ENCODE measurements around the gene ARHGAP23. TPM values are rescaled to one million over a fixed set of nuclear protein-coding genes. Genes with fewer than 3 reads are reported as not detected.
"Not testable (repeated sequence)": the region's sequence is repeated elsewhere in the genome, so short reads cannot be mapped to it uniquely, and the experiment has no call there.

ARHGAP23 gene
- total and polyA plus RNA-seq, 2 donors (not counting 1 experiment from before 2014, with no cell fraction given): 28.1 to 41.1 TPM

GRCh38 chr17:38482039-38482699, 53.9 kb downstream of the ARHGAP23 start:
- not testable (repeated sequence) for H3K79me2 ChIP-seq (ENCODE audit: control insufficient read depth, insufficient read depth, low read length); DNase-seq (ENCODE audit: low read depth in 2 of 2); H3K4me2 ChIP-seq (ENCODE audit: extremely low read depth, insufficient read depth, low read length); H3K27ac ChIP-seq (ENCODE audit: insufficient read depth, low read length); H3K27me3 ChIP-seq (ENCODE audit: control insufficient read depth, insufficient read depth, low read length); H3K9me3 ChIP-seq (ENCODE audit: control insufficient read depth, insufficient read depth, low read depth, low read length); H4K20me1 ChIP-seq (ENCODE audit: control insufficient read depth, extremely low read depth, insufficient read depth, low read length); H3K4me1 ChIP-seq (ENCODE audit: control insufficient read depth, extremely low read depth, insufficient read depth, low read length); H3K9ac ChIP-seq (ENCODE audit: insufficient read depth, low read length); H3K4me3 ChIP-seq (replicated peaks in 1 of 4; ENCODE audit: control extremely low read depth in 1 of 4, insufficient read depth in 1 of 4, low read depth in 3 of 4, low read length in 4 of 4); H2AFZ ChIP-seq (ENCODE audit: low read length)
- peaks cover 10% of the 10 kb centered on the region for H3K36me3 ChIP-seq (ENCODE audit: control insufficient read depth, insufficient read depth, low read length)

DNA sequence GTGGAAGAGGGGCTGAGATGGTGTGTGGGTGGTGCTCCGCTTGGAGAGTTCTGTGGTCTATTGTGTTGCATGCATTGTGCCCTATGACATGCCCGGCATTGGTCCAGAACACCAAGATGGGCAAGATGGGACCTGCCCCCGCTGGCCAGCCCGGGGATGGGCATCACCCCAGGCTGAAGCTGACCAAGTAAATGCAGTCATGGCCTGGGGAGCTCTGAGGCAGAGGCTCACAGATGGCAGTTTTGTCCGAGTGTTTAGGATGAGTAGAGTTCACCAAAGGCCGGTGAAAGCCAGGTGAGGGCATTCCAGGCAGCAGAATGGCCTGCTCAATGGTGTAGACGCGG, 54.4 kb downstream of the ARHGAP23 start:
- not testable (repeated sequence) for H3K4me3 ChIP-seq (replicated peaks in 1 of 4; ENCODE audit: control extremely low read depth in 1 of 4, insufficient read depth in 1 of 4, low read depth in 3 of 4, low read length in 4 of 4); H3K27ac ChIP-seq (ENCODE audit: insufficient read depth, low read length); H3K79me2 ChIP-seq (ENCODE audit: control insufficient read depth, insufficient read depth, low read length); H3K4me2 ChIP-seq (ENCODE audit: extremely low read depth, insufficient read depth, low read length); H4K20me1 ChIP-seq (ENCODE audit: control insufficient read depth, extremely low read depth, insufficient read depth, low read length); H3K9ac ChIP-seq (ENCODE audit: insufficient read depth, low read length); H3K9me3 ChIP-seq (ENCODE audit: control insufficient read depth, insufficient read depth, low read depth, low read length); H2AFZ ChIP-seq (ENCODE audit: low read length); H3K27me3 ChIP-seq (ENCODE audit: control insufficient read depth, insufficient read depth, low read length); H3K4me1 ChIP-seq (ENCODE audit: control insufficient read depth, extremely low read depth, insufficient read depth, low read length); DNase-seq (ENCODE audit: low read depth in 2 of 2)
- peaks cover 10% of the 10 kb centered on the region for H3K36me3 ChIP-seq (ENCODE audit: control insufficient read depth, insufficient read depth, low read length)

DNA sequence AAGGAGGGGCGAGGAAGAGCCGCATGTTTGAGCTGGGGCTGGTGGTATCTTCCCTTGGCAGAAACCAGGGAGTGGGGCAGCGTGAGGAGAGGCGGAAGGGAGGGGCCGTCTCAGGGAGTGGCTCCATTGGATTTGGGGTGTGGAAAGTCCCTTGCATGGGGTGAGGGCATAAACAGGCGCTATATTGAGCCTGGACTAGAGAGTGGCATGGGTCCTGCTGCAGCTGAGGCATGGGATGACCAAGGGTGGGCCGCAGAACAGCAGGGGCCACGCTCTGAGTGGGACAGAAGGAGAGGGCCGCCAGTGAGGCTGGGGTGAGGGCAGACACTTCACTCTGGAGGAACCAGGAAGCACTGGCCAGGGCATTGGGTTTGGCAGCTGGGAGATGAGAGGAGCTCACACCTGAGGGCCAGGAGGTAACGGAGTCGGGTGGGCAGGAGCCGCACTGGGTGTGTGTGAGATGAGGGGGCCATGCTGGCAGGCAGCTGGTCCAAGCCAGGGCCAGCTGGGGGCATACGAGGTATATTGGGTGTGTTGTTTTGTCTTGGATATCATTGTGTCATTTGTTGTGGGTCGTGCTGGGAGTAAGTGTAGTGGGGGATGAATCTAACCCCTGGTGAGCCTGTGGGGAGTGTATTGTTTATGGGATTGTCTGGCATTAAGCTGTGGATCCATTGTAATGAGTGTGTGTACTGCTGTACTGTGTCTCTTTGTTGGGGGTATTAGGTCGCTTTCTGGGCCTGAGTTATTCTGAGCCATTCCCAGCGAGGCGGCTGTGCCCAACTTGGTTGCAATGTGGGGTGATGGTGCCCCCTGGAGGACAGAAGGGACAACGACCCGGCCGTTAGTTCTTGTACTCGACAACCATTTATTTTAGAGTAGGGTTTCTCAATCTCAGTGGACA, 56.2 kb downstream of the ARHGAP23 start:
- H3K36me3 ChIP-seq (ENCODE audit: control insufficient read depth, insufficient read depth, low read length); H3K27me3 ChIP-seq (ENCODE audit: control insufficient read depth, insufficient read depth, low read length); H3K9ac ChIP-seq (ENCODE audit: insufficient read depth, low read length); H3K4me1 ChIP-seq (ENCODE audit: control insufficient read depth, extremely low read depth, insufficient read depth, low read length); H3K4me2 ChIP-seq (ENCODE audit: extremely low read depth, insufficient read depth, low read length); H4K20me1 ChIP-seq (ENCODE audit: control insufficient read depth, extremely low read depth, insufficient read depth, low read length); H3K9me3 ChIP-seq (ENCODE audit: control insufficient read depth, insufficient read depth, low read depth, low read length); H3K4me3 ChIP-seq (replicated peaks in 1 of 4; ENCODE audit: control extremely low read depth in 1 of 4, insufficient read depth in 1 of 4, low read depth in 3 of 4, low read length in 4 of 4); H3K79me2 ChIP-seq (ENCODE audit: control insufficient read depth, insufficient read depth, low read length); H2AFZ ChIP-seq (ENCODE audit: low read length): not testable (repeated sequence)
- DNase-seq (ENCODE audit: low read depth in 2 of 2): peak; percentile 51 to 64
- TF ChIP-seq, protein P1, sequence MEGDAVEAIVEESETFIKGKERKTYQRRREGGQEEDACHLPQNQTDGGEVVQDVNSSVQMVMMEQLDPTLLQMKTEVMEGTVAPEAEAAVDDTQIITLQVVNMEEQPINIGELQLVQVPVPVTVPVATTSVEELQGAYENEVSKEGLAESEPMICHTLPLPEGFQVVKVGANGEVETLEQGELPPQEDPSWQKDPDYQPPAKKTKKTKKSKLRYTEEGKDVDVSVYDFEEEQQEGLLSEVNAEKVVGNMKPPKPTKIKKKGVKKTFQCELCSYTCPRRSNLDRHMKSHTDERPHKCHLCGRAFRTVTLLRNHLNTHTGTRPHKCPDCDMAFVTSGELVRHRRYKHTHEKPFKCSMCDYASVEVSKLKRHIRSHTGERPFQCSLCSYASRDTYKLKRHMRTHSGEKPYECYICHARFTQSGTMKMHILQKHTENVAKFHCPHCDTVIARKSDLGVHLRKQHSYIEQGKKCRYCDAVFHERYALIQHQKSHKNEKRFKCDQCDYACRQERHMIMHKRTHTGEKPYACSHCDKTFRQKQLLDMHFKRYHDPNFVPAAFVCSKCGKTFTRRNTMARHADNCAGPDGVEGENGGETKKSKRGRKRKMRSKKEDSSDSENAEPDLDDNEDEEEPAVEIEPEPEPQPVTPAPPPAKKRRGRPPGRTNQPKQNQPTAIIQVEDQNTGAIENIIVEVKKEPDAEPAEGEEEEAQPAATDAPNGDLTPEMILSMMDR (conservative IDR thresholded peaks at IDR 0.05 in 1 of 2, IDR thresholded peaks at IDR 0.05 in 1 of 2; ENCODE audit: low read depth in 1 of 2, low read length in 2 of 2): peak; percentile 63 to 72
- H3K27ac ChIP-seq (ENCODE audit: insufficient read depth, low read length): peak overlapping the region; percentile 44

DNA sequence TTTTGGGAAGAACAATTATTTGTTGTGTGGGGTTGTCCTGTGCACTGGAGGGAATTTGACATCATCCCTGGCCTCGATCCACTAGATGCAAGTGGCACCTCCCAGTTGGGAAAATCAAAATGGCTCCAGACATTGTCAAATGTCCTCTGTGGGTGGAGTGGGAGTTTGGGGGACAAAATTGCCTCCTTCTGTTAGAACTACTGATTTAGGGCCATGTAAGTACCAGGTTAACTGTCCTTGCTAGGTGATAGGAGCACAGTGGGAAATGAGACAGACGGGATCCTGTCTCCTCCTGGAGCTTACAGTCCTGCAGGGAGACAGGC, 56.8 kb downstream of the ARHGAP23 start:
- TF ChIP-seq, protein P1 (conservative IDR thresholded peaks at IDR 0.05 in 1 of 2, IDR thresholded peaks at IDR 0.05 in 1 of 2; ENCODE audit: low read depth in 1 of 2, low read length in 2 of 2): no peak
- no peak for TF ChIP-seq EZH2 (IDR thresholded peaks at IDR 0.05; ENCODE audit: low read length, missing control alignments)
- H3K9ac ChIP-seq (ENCODE audit: insufficient read depth, low read length): no peak overlapping the region
- H3K79me2 ChIP-seq (ENCODE audit: control insufficient read depth, insufficient read depth, low read length): peaks cover 8% of the 10 kb centered on the region
- H2AFZ ChIP-seq (ENCODE audit: low read length): no peak overlapping the region
- peak overlapping the region; percentile 44 for H3K27ac ChIP-seq (ENCODE audit: insufficient read depth, low read length)
- H3K36me3 ChIP-seq (ENCODE audit: control insufficient read depth, insufficient read depth, low read length): peaks cover 10% of the 10 kb centered on the region
- DNase-seq (ENCODE audit: low read depth in 2 of 2): no peak
- H3K4me2 ChIP-seq (ENCODE audit: extremely low read depth, insufficient read depth, low read length): no peak overlapping the region
- no peak overlapping the region for H3K4me3 ChIP-seq (replicated peaks in 1 of 4; ENCODE audit: control extremely low read depth in 1 of 4, insufficient read depth in 1 of 4, low read depth in 3 of 4, low read length in 4 of 4)
- no peaks in the 10 kb centered on the region for H3K9me3 ChIP-seq (ENCODE audit: control insufficient read depth, insufficient read depth, low read depth, low read length)
- no peaks in the 10 kb centered on the region for H3K4me1 ChIP-seq (ENCODE audit: control insufficient read depth, extremely low read depth, insufficient read depth, low read length)
- no peaks in the 10 kb centered on the region for H3K27me3 ChIP-seq (ENCODE audit: control insufficient read depth, insufficient read depth, low read length)
- H4K20me1 ChIP-seq (ENCODE audit: control insufficient read depth, extremely low read depth, insufficient read depth, low read length): no peaks in the 10 kb centered on the region

DNA sequence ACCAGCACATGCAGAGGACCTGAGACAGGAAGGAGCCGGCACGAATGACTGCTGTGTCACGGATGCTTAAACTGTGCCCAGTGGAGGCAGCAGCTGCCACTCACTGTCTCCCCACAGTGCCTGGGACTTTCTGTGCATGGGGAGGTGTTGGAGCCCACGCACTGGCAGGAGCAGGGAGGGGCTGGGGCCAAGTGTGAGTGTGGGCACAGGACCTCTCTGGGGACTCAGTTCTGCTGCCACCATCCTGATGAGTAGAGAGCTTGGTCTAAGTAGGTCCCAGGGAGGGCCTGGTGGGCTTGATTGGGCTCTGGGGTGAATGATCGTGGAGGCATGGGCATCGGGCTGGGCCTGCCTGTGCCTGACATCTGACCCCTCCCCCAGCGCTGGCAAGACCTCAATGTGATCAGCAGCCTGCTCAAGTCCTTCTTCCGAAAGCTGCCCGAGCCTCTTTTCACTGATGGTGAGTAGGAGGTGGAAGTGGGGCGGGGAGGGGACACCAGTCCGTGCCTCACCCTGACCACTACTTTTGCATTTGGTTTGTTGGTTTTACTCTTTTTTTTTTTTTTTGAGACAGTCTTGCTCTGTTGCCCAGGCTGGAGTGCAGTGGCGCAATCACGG, 57.5 kb downstream of the ARHGAP23 start:
- not testable (repeated sequence) for H2AFZ ChIP-seq (ENCODE audit: low read length); H3K9ac ChIP-seq (ENCODE audit: insufficient read depth, low read length); H3K27ac ChIP-seq (ENCODE audit: insufficient read depth, low read length); H3K79me2 ChIP-seq (ENCODE audit: control insufficient read depth, insufficient read depth, low read length); H3K27me3 ChIP-seq (ENCODE audit: control insufficient read depth, insufficient read depth, low read length); H3K9me3 ChIP-seq (ENCODE audit: control insufficient read depth, insufficient read depth, low read depth, low read length); H3K4me2 ChIP-seq (ENCODE audit: extremely low read depth, insufficient read depth, low read length); H3K4me1 ChIP-seq (ENCODE audit: control insufficient read depth, extremely low read depth, insufficient read depth, low read length); H4K20me1 ChIP-seq (ENCODE audit: control insufficient read depth, extremely low read depth, insufficient read depth, low read length); H3K4me3 ChIP-seq (replicated peaks in 1 of 4; ENCODE audit: control extremely low read depth in 1 of 4, insufficient read depth in 1 of 4, low read depth in 3 of 4, low read length in 4 of 4); DNase-seq (ENCODE audit: low read depth in 2 of 2)
- peaks cover 11% of the 10 kb centered on the region for H3K36me3 ChIP-seq (ENCODE audit: control insufficient read depth, insufficient read depth, low read length)
